G401 (cell line): ENCODE data around the gene COG7. TPM values are rescaled to one million over a fixed set of nuclear protein-coding genes. Genes with fewer than 3 reads are reported as not detected.
A peak's percentile ranks its signal among the peaks of the same experiment; 100 is the strongest.
"Not testable (repeated sequence)": the region's sequence is repeated elsewhere in the genome, so short reads cannot be mapped to it uniquely, and the experiment has no call there.

ENCODE experiments used
- DNase-seq: peaks from one replicate; pipeline ENCODE4 v3.0.0-alpha.2; 2015; ENCODE audit warnings: low spot score
- in situ Hi-C: cut with HindIII; loops from 2 replicates; pipeline ENCODE4 v1.10.0; 2016; ENCODE audit warnings: low sequenced_read_pairs, mixed read lengths
- total RNA-seq: library from RNA; depleted of rRNA; stranded (reverse); fragments of >200 nt; shearing (Covaris generic); gene quantifications from 2 replicates; pipeline ENCODE4 v1.2.3, GENCODE V29; 2014

The COG7 gene
- total RNA-seq, 1 experiment from 2014 or later = 16.4 TPM

- in situ Hi-C loops = no loop called here
- DNase-seq = no peak
Measured at GRCh38 chr16:23479138-23479537, 26.1 kb upstream of the COG7 start.

DNA sequence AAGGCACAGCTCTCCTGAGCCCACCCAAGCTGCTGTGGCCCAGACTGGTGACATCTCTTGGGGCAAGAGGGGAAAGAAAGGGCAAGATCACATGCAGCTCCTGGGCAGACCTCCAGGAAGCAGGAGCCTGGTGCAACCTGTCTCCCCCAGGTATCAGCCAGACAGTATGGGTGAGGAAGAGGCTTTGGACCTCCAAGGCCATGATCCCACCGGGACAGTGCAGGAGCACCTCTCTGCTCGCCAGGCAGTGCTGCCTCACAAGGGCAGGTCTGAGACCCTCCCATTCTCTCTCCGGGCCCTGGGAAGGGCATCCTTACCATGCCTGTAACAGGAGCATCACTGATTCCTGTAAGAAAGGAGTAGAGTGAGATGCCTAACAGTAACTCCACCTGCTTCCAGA, 25.6 kb upstream of the COG7 start:
- no peak for DNase-seq
- in situ Hi-C loops = no loop called here

DNA sequence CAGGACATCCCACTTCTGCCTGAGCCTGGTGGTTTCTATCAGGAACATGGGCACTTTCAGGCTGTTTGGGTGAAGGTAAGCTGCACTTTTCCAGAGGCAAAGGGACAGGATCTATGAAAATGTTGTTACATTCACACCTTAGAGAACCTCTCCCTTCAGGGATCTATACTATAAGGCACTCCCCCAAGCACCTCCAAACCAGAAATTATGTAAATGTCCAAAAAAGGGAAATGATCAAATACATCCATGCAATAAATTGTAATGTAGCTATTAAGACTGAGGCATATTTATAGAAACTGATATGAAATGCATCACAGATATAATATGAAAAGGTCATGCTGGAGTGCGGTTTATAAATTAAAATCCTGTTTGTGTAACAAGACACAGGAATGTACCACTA, 23.3 kb upstream of the COG7 start:
- no peak for DNase-seq
- in situ Hi-C loops = no loop called here

DNA sequence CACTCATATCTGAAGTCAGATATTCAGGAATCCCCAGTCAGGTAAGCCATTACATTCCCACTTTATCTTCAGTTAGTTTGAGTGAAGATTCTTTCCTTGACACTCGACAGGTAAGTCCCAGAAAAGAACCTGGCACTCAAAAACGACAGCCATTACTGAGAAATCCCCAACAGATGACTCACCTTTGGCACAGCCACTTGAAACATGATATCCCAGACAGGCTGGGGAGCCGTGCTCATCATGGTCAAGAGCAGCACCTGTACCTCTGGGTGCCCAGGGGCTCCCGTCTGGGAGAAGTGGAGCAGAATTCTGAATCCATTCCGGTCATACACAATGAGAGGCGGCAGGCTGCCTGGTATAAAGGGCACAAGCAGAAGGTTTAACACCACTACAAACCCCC, 16.8 kb upstream of the COG7 start:
- no peak for DNase-seq
- in situ Hi-C loops = no loop called here

DNA sequence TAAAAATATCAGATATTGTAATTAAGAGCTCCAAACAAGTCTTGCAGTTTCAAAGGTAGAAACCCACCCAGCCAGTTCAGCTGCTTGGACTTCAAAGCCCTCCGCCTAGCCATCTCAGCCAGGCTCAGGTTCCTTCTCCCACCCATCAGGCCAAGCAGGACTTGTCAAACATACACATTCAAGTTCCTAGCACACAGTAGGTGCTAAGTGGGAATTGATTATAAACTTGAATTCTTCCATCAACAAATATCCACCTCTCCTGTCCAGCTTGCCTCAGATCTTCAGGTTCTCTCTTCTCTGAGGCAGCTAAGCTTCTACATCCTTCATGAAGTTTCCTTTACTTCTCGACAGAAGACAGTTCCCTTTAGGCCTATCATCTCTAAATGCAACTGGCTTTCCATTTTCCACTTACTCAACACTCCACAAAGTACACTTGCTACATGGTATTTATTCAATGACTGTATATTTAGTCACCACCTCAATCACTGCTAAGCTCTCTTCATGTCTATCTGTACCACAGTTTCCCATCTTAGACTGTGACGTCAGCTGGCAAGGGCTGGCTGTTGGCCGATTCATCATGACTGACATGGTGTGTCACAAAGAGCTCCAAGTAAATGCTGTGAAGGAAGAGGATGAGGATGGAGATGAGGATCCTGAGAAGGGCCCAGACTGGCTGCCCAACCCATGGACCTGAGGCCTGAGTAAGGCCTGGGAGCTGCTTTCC, 13.3 kb upstream of the COG7 start:
- DNase-seq = no peak
- in situ Hi-C loops = no loop called here

DNA sequence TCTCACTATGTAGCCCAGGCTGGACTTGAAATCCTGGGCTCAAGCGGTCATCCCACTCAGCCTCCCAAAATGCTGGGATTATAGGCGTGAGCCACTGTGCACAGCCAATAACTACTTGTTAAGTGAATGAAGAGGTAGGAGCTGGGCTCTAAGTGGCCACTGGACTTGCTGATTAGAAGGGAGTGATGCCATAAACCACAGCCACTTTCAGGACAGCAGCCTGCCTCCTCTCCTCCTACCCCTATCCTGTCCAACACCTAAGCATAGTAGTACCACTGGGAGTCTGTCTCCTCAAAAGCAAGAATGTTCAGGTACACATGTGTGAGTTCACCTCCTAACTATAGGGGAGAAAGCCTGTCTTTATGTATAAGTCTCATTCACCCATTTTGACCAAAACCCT, 12.2 kb upstream of the COG7 start:
- no peak for DNase-seq
- in situ Hi-C loops = no loop called here

- in situ Hi-C loops = no loop called here
- DNase-seq = peak; percentile 75
Measured at GRCh38 chr16:23464196-23464595, 11.2 kb upstream of the COG7 start.

GRCh38 chr16:23462994-23463393, 10.0 kb upstream of the COG7 start:
- in situ Hi-C loops = not testable (repeated sequence)

DNA sequence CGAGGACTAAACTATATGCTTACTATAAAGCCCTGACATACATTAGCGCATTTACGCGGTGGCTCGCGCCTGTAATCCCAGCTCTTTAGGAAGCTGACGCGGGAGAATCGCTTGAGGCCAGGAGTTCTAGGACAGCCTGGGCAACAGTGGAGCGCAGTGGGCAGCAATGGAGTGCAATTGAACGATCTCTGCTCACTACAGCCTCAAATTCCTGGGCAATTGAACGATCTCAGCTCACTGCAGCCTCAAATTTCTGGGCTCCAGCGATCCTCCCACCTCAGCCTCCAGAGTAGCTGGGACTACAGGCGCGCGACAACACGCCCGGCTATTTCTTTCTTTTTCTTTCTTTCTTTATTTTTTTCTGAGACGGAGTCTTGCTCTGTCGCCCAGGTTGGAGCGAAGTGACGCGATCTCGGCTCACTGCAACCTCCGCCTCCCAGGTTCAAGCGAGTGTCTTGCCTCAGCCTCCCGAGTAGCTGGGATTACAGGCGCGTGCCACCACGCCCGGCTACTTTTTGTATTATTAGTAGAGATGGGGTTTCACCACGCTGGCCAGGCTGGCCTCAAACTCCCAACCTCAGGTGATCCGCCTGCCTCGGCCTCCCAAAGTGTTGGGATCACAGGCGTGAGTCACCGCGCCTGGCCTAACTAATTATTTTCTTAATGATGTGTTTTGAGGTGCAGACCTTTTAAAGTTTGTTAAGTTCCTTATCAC, 506 bp upstream of the COG7 start:
- DNase-seq = no peak
- in situ Hi-C loops = no loop called here

More at GRCh38 chr16:23462994-23463393, 10.0 kb upstream of the COG7 start:
- peak; percentile 85 for DNase-seq

DNA sequence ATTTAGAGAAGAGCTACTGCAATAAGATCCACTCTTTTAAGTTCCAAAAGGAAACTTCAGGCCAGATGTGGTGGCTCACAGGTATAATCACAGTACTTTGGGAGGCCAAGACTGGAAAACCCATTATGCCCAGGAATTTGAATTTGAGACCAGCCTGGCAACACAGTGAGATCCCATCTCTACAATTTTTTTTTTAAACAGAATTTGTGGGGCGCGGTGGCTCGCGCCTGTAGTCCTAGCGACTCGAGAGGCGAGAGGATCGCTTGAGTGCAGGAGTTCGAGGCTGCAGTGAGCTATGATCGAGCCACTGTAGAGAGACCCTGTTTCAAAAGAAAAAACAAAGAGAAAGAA, 793 bp downstream of the COG7 start:
- in situ Hi-C loops = no loop called here
- no peak for DNase-seq

DNA sequence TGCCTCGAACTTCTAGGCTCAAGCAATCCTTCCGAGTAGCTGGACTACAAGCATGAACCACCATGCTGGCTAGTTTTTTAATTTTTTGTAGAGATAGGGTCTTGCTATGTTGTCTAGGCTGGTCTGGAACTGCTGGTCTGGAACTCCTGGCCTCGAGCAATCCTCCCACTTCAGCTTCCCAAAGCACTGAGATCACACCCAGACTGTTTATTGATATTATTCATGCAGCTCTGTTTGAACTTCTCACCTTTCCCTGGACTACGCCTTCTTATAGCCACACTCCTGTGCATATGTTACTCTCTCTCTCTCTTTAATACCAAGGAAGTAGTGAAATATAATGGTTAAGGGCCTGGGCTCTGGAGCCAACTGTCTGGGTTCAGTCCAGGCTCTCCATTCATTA, 4.6 kb downstream of the COG7 start:
- no peak for DNase-seq
- in situ Hi-C loops = no loop called here

- DNase-seq, in situ Hi-C loops: not testable (repeated sequence)
Measured at GRCh38 chr16:23437542-23437941, 15.4 kb downstream of the COG7 start.

DNA sequence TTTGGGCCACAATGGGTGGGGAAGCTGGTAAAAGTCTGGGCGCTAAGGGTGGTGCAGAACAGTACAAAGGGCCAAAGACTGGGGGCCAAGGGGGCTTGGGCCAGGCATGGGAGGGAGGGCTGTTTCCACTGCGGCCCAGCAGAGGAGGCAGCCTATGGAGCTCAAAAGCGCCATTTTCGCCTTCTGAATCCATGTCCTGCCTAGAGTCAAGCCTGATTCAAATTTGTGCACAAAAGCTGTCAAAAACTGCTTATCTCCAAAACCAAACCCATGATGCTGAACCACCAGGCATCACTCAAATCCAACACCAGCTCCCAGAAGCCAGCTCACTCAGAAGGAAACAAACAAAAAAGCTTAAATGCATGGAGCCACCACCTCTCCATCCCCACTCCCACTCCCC, 16.0 kb downstream of the COG7 start:
- in situ Hi-C loops = no loop called here
- no peak for DNase-seq

- in situ Hi-C loops = no loop called here
- peak; percentile 56 for DNase-seq
Measured at GRCh38 chr16:23435500-23435899, 17.5 kb downstream of the COG7 start.

- DNase-seq = peak; percentile 88
- in situ Hi-C loops = no loop called here
Measured at GRCh38 chr16:23434380-23434779, 18.6 kb downstream of the COG7 start.

DNA sequence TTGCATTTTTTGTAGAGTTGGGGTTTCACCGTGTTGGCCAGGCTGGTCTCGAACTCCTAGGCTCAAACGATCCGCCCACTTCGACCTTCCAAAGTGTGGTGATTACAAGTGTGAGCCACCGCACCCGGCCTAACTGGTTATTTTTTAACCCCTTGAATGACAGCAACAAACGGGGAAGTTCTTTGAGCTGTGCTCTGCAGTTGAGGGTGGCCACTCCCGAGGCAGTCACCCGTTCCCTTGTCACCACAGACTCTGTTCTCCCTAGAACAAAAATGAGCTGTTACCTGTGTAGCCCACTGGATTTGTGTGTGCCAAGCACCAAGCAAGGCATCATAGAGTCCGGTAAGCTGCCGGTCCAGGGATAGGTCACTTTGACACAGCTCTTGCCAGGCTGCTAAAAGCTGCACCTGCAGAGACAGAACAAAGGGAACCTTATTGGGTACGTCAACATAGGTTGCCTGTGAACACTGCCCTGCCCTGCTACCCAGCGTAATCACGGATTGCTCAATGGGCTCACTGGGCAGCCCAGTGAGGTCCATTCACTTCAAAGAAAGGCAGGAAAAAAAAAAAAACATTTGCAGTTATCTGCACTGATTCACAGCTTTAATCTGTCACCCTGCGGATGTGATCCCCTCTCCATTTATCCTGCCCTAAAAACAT, 19.6 kb downstream of the COG7 start:
- no peak for DNase-seq
- in situ Hi-C loops = no loop called here

DNA sequence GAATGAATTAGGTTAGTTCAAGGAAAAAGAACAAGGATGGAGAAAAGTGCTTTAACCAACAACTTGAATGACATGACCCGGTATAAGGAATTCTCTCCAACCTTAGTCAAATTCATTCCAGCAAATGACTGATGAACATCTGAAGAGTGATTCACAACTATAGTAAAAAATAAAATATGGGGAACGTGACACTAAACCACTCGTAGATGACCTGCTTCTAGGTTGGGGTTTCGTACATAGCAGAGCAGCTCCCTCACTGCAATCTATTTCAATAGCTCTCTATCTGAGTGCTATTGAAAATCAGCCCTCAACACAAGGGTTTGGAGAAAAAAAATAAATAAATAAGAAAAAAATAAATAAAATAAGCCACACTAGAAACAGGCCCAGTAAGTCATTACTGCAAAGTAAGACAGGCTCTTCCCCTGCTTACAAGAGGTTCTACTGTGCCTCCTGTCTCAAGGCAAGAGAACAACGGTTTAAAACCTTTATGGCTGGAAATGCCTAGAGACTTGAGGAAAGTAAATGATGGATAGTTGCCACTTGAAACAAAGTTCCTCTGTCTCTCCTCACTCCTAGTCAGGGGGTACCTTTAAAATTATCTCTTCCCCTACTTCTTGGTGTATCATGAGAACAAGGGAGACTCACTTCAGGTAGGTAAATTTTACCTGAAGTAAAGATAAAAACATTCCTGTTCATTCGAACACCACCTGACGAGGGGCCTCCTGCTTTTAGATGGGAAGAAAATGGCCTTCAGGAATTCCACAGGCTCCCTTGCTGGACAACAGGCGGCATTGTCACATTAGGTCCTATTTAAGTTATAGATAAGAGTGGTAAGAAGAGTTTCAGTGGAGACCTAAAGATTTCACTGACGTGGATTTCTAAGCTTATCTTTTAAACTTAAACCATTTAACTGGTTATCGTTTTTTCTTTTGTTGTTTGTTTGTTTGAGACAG, 20.5 kb downstream of the COG7 start:
- DNase-seq = no peak
- in situ Hi-C loops = no loop called here

- in situ Hi-C loops = no loop called here
- DNase-seq = no peak
Measured at GRCh38 chr16:23428351-23428750, 24.6 kb downstream of the COG7 start.

DNA sequence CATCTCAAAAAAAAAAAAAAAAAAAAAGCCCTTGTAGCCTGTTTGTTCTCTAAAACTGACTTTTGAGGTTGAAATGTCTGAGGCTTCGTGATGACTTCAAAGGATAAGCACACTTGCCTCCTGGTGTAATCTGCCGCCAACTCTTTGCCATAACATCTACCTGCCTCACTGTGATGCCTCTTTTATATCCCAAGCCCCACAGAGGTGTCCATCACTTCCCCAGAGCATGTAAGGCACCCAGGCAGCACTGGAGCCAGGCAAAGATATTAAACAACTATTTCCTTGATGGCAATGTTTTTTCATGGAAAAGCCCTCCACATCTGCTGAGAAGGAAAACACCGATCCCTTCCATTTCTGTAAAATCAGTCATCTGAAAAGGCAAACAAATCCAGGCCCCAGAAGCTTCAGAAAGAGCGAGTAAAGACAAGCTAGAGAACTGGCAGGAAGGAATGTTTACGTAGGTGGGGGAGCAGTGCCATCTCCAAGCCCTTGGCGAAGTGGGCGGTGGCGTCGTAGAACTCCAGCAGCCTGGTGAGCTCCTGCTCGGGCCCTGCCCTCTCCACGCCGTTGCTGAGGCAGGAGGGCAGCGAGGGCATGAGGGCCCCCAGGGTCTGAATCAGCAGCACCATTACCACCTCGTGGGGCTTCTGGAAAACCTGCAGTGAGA, 28.6 kb downstream of the COG7 start:
- in situ Hi-C loops = loop anchor here (25.0 kb wide), 1 partner anchor 262 kb away; no protein-coding TSS in a partner anchor
- DNase-seq = no peak
